ENCODE measurements around the gene RANBP10. TPM values are rescaled to one million over a fixed set of nuclear protein-coding genes. Genes with fewer than 3 reads are reported as not detected.
A peak's percentile ranks its signal among the peaks of the same experiment; 100 is the strongest.

Gene RANBP10
- total and polyA plus RNA-seq, 2 of the 13 experiments (the other 11 are each of a cell fraction or from before 2014, with no cell fraction given): 9.2 to 22.7 TPM

DNA sequence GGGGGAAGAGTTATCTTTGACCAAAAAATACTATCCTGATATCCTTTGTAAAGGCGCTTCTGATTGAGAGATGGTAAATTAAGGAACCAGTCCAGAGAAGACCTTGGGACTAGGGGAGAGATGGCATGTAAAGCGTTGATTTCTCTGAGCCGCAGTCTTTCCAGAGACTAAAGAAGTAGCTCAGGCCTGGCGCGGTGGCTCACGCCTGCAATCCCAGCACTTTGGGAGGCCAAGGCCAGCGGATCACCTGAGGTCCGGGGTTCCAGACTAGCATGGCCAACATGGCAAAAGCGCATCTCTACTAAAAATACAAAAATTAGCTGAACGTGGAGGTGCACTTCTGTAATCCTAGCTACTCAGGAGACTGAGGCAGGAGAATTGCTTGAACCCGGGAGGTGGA, 41.8 kb upstream of the RANBP10 start (continued):
- 0 out of 2 replicates have a peak, but pooled peaks have one; percentile 54 for TF ChIP-seq ZNF318 (CRISPR knock-in tag; IDR thresholded peaks at IDR 0.05)
- peak; percentile 66 for TF ChIP-seq ZBTB33 (CRISPR knock-in tag; IDR thresholded peaks at IDR 0.05)
- TF ChIP-seq ZNF780A (CRISPR knock-in tag; IDR thresholded peaks at IDR 0.05): no peak
- TF ChIP-seq NRL (CRISPR knock-in tag; IDR thresholded peaks at IDR 0.05; ENCODE audit: borderline replicate concordance): 0 out of 2 replicates have a peak, but pooled peaks have one; percentile 13

Measured in HepG2 (cell line).